Measurements from ENCODE around the gene C4B.
"Not testable (repeated sequence)": the region's sequence is repeated elsewhere in the genome, so short reads cannot be mapped to it uniquely, and the experiment has no call there.

Gene C4B

DNA sequence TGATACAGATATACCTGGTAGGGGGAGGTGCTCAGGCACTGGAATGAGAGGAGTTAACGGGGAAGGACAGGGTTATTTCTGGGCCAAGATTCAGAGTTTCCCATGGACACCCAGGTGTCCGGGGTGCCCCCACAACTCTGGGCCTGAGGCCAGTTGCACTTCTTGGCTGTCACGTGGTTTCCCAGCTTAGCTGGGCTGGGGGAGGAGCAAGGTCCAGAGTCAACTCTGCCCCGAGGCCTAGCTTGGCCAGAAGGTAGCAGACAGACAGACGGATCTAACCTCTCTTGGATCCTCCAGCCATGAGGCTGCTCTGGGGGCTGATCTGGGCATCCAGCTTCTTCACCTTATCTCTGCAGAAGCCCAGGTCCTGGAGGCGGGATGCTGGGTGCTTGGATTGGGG is at the start of gene C4B:
C4B (plus strand) TSS at position 249 of the 400 bp plus-strand sequence; CDS start at position 300, 51 bp downstream.
- not testable (repeated sequence) for DNase-seq

DNA sequence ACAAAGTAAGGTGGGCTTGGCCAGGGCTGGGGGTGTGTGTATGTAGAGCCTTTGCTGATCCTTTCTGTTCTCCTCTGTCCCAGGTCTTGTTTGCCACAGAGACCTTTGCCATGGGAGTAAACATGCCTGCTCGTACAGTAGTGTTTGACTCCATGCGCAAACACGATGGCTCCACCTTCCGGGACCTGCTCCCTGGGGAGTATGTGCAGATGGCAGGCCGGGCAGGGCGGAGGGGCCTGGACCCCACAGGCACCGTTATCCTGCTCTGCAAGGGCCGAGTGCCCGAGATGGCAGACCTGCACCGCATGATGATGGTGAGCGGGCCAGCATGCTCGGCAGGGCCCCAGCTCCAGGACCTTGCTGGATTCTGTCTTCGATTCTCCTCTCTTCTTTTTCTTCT is 48.9 kb upstream of the C4B start:
- DNase-seq: no peak

GRCh38 chr6:31966506-31966905 is 48.1 kb upstream of the C4B start:
- no peak for DNase-seq

DNA sequence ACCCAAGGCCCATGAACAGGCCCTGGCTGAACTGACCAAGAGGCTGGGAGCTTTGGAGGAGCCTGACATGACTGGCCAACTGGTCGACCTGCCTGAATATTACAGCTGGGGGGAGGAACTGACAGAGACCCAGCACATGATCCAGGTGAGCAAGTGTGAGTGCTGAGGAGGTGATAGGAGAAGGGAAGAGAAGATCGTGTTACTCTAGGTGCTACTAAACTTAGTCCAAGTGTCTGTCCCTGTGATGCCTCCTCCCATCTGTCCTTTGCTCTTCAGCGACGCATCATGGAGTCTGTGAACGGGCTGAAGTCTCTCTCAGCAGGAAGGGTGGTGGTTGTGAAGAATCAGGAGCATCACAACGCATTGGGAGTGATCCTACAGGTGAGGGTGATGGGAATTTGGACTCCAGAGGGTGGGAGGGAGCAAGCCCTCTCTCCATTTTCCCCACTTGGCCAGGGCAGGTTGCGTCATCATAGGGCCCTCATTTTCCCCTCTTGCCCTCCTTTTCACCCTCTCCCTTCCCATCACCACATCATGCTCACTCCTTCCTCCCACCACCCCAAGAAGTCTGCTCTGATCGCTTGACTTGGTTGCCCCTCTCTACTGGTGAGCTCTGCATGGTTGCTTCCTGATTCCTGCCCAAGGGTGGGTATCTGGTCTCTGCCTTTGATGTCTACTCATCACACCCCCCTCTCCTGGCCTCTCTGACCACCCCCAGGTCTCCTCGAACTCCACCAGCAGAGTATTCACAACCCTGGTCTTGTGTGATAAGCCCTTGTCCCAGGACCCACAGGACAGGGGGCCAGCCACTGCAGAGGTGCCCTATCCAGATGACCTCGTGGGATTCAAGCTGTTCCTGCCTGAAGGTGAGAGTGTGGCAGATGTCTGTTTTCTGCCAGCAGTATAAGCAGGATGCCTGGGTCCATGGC is 47.3 kb upstream of the C4B start:
- no peak for DNase-seq

- no peak for DNase-seq
Observed at GRCh38 chr6:31967926-31968320, 46.7 kb upstream of the C4B start.

- DNase-seq: no peak
Observed at GRCh38 chr6:31968326-31968725, 46.3 kb upstream of the C4B start.

- no peak for DNase-seq
Observed at GRCh38 chr6:31968791-31969711, 45.5 kb upstream of the C4B start.

DNA sequence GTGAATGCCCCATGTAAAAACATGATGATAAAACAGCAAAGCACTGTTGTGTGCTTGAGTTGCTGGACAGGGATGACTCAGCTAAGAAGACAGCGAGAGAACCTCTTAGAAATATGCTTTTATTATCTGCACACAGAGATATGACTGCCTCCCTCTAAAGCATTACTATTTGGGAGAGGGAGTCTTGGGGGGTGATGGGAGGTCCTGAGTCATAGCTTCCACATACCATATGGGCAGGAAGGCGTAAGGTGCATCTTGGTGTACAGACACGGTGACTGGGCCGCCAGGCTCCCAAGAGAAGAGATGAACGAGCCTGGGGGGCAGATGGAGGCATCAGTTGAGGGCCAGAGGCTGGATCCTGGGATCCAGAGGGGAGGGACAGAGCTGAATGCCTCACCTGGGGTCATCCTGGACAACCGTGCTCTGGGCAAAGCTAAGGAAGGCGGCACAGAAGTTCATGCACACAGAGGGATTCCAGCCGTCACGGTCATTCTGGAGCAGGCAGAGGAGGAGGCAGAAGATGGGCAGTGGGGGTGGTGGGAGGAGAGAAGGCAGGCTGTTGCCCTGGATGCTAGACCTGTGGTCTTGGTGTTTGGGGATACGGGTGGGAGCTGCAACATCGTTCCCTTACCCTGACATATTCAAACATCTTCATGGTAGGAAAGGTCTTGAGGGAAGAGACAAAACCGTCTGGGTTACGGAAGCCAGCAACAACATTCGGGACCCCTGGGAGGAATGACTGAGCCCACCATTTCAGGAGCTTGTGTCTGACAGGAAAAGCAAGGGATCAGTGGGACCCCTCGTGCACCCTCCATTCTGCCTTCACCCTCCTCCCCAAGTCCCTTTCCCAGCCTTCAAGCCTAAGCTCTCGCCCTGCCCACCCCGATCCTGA is 44.6 kb upstream of the C4B start:
- no peak for DNase-seq

DNA sequence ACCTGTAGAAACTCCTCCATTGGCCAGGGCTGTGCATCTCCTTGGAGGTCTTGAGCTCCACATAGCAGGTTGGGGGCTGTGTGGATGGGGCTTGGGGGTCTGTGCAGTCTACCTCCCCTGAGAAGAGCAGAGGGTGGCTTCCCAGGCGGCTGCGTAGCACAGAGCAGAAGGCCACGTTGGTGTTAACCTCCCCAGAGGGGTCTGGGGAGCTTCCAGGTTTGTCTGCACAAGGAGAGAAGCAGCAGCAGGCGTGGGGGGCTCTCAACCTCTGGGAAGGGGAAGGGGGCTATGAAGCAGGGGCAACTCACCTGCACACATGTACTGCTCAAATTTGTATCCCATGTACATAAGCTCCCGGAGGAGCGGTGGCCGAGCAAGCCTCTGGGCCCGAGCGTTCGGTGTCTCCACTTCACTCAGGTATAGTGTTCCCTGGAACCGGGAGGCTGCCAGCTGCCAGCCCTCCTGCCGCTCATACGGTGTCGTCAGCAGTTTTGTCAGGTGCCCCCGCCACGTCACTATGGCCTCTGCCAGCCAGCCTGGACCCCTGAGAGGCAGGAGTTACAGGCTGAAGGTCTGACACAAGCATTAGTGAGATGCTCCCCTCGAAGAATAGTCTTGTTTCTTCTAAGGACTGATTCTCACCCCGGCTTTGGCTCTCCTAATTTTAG is 43.9 kb upstream of the C4B start:
- DNase-seq: peak; percentile 33

DNA sequence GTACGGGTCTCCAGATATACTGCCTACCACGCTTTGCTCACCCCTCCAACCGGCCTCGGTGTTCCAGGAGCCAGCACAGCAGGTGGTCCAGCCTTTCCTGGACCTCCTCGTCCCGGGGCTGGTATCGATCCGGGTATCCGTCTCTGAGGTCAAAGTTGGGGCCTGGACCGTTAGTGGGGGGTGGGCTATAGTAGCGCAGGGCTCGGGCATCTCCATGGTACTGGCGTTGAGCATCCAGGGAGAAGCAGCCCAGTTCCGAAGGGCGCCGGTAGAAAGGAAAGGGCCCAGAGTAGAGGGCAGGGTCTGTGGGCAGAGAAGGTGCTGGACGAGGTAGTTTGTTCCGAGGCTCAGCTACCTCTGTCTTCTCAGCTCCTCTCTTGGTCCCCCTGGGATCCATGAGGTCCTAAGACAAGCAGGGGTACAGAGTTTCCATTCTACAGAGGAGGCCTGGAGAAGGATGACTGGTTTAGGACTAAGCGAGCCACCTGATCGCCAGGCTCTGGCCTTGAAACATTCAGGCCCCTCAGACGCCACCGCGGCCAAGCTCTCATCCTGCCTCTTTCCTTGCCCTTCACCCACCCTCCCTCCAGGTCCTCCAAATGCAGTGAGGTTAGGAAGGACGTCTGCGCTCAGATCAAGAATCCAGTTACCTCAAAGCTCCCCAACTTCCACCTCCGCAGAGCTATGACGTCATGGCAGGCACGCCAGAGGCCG is 43.2 kb upstream of the C4B start:
- no peak for DNase-seq

- DNase-seq: peak; percentile 99
Observed at GRCh38 chr6:31971993-31972708, 42.4 kb upstream of the C4B start, which contains the start of gene DXO. DXO (minus strand) TSS chr6:31972138; CDS start chr6:31971675, 463 bp downstream.

- DNase-seq: no peak
Observed at GRCh38 chr6:31972709-31973350, 41.8 kb upstream of the C4B start.

DNA sequence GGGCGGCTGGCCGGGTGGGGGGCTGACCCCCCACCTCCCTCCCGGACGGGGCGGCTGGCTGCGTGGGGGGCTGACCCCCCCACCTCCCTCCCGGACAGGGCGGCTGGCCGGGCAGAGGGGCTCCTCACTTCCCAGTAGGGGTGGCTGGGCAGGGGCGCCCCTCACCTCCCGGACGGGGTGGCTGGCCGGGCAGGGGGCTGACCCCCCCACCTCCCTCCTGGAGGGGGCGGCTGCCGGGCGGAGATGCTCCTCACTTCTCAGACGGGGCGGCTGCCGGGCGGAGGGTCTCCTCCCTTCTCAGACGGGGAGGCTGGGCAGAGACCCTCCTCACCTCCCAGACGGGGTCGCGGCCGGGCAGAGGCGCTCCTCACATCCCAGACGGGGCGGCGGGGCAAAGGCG is 38.5 kb upstream of the C4B start:
- DNase-seq: not testable (repeated sequence)

GRCh38 chr6:31977816-31978431 is 36.7 kb upstream of the C4B start:
- DNase-seq: no peak

- DNase-seq: no peak
Observed at GRCh38 chr6:31978831-31979230, 35.8 kb upstream of the C4B start.

- no peak for DNase-seq
Observed at GRCh38 chr6:31979238-31979898, 35.2 kb upstream of the C4B start.

GRCh38 chr6:31980195-31980876 is 34.3 kb upstream of the C4B start:
- DNase-seq: not testable (repeated sequence)

- not testable (repeated sequence) for DNase-seq
Observed at GRCh38 chr6:31980998-31981397, 33.6 kb upstream of the C4B start.
